Heart left ventricle (tissue), 16 donors: Measurements from ENCODE around the gene SNX17. TPM values are rescaled to one million over a fixed set of nuclear protein-coding genes. Genes with fewer than 3 reads are reported as not detected.
"Not testable (repeated sequence)": the region's sequence is repeated elsewhere in the genome, so short reads cannot be mapped to it uniquely, and the experiment has no call there.

Experiments used
- ATAC-seq, 4 donors: fragments of 200-7000 bp; cut with Tn5 transposase; one replicate each; pipeline ENCODE4 v1.9.1; 2020 to 2022; ENCODE audit warnings: moderate library complexity in 4 of 4, mild to moderate bottlenecking in 3 of 4, moderate number of reproducible peaks in 1 of 4
- DNase-seq, 5 donors: peaks; one replicate each; pipeline ENCODE4 v3.0.0-alpha.2; 2020
- H3K27ac ChIP-seq, 12 donors: fragments of 200-600 bp; sonication (generic) in 4 of 12; one replicate each; pipeline versions ENCODE4 v1.5.0 to v1.8.0; 2016 to 2022; ENCODE audit warnings: mild to moderate bottlenecking in 2 of 12
- H3K27me3 ChIP-seq, 9 donors: fragments of 200-600 bp; sonication (generic) in 2 of 9; one replicate each; pipeline versions ENCODE4 v1.5.1 to v1.8.0; 2016 to 2022; ENCODE audit warnings: mild to moderate bottlenecking in 3 of 9
- H3K36me3 ChIP-seq, 9 donors: fragments of 200-600 bp; sonication (generic) in 2 of 9; one replicate each; pipeline versions ENCODE4 v1.5.0 to v1.8.0; 2018 to 2022; ENCODE audit warnings: mild to moderate bottlenecking in 2 of 9
- H3K4me1 ChIP-seq, 12 donors: fragments of 200-600 bp; sonication (generic) in 4 of 12; one replicate each; pipeline versions ENCODE4 v1.5.0 to v1.8.0; 2016 to 2022; ENCODE audit warnings: mild to moderate bottlenecking in 3 of 12
- H3K4me3 ChIP-seq, 12 donors: fragments of 200-600 bp; sonication (generic) in 4 of 12; one replicate each; pipeline versions ENCODE4 v1.5.0 to v1.8.0; 2017 to 2022; ENCODE audit warnings: mild to moderate bottlenecking in 9 of 12, moderate library complexity in 4 of 12
- H3K9me3 ChIP-seq, 12 donors: fragments of 200-600 bp; sonication (generic) in 4 of 12; one replicate each; pipeline versions ENCODE4 v1.5.0 to v1.8.0; 2016 to 2022; ENCODE audit warnings: mild to moderate bottlenecking in 1 of 12
- POLR2A ChIP-seq, 2 donors: fragments of 450-650 bp; IDR thresholded peaks; one replicate each; pipeline ENCODE4 v1.6.1; 2017; ENCODE audit warnings: antibody characterized with exemption in 2 of 2, mild to moderate bottlenecking in 2 of 2, moderate library complexity in 2 of 2
- WGBS, 4 donors: extraction: QIAGEN DNeasy Blood & Tissue Kit in 2 of 4; methylation state at CpG; one replicate each; pipeline versions ENCODE4 v1.1.5 to v1.1.7; 2013 to 2018; 5-methylcytosine and 5-hydroxymethylcytosine counted together
- intact Hi-C, 10 donors: fragments of 100-400 bp; cut with DNase I; formaldehyde crosslinking; loops; one replicate each; pipeline versions ENCODE4 v1.11.1 to v1.14.2; 2022
- polyA plus RNA-seq, 2 donors: library from polyadenylated mRNA; stranded (reverse); fragments of 200-250 nt; gene quantifications; one replicate each; pipeline ENCODE4 v1.2.3, GENCODE V29; 2013
- total RNA-seq, 9 donors: library from RNA; depleted of rRNA in 2 of 9; stranded (reverse); fragments of >200 nt in 2 of 9; fragmentation: NEBNext Ultra II Directional in 3 of 9; extraction: Animal tissue kit (Norgen Biotek cat#: 25700) in 3 of 9; gene quantifications; one replicate each; pipeline versions ENCODE4 v1.1.0 to v1.2.4, GENCODE V29; 2016 to 2023
- TF ChIP-seq, protein P1 (sequence below), 12 donors: fragments of 200-600 bp; sonication (generic) in 4 of 12; IDR thresholded peaks; one replicate each; pipeline versions ENCODE4 v1.5.0 to v1.8.0; 2018 to 2022; ENCODE audit warnings: antibody characterized with exemption in 12 of 12, mild to moderate bottlenecking in 5 of 12
- donor health status: ischemic (EF 13 %, LVEDD 7.1; RV severe dilation, severe dysfunction).
- donor health status: healthy with polysubstance abuse.
- donor health status: DM: no; HTN: yes; CAD: no.
- donor health status: DM: no; HTN: no; CAD: no.
- donor health status: ischemic (EF 25% LVEDD 6.9; RV normal size, moderate dysfunction).
- donor health status: ischemic (EF 25% LVEDD 5.7; RV mildly dilated, moderate dysfunction).
- donor health status: healthy.
- donor health status: DM: yes; HTN: yes; CAD: no.
- donor health status: ischemic (EF 35%, LVEDD 5.7; RV mildly dilated, moderate dysfunction).
- donor health status: nonischemic (EF 11% LVEDD 7.7; RV severe dilation, severe dysfunction).
- donor health status: DM: yes; HTN: yes; CAD: no.
- donor health status: PGD.
- donor health status: ischemic (EF 29% LVEDD 5.4; RV normal size, mild dysfunction).
- donor health status: nonischemic (EF 23%, LVEDD 6.1; RV moderate dilation, normal function).

The SNX17 gene
- total and polyA plus RNA-seq, 11 donors: 39.2 to 106 (median 77.2) TPM

- Histone ChIP-seq H3K4me3 (no peak overlapping the region), H3K36me3 (no peaks in the 10 kb centered on the region), H3K27ac (no peak overlapping the region), H3K9me3 (no peaks in the 10 kb centered on the region), H3K27me3 (no peaks in the 10 kb centered on the region), H3K4me1 (peaks cover 0 to 6% (median 3%) of the 10 kb centered on the region in 12 donors)
- no peak for DNase-seq
- intact Hi-C loops: no loop called here
- 96 to 99% (median 98%) methylated on average over 3 of the region's 3 CpGs for WGBS, 4 donors
- no peak for TF ChIP-seq POLR2A (IDR thresholded peaks at IDR 0.05)
- TF ChIP-seq, protein P1, sequence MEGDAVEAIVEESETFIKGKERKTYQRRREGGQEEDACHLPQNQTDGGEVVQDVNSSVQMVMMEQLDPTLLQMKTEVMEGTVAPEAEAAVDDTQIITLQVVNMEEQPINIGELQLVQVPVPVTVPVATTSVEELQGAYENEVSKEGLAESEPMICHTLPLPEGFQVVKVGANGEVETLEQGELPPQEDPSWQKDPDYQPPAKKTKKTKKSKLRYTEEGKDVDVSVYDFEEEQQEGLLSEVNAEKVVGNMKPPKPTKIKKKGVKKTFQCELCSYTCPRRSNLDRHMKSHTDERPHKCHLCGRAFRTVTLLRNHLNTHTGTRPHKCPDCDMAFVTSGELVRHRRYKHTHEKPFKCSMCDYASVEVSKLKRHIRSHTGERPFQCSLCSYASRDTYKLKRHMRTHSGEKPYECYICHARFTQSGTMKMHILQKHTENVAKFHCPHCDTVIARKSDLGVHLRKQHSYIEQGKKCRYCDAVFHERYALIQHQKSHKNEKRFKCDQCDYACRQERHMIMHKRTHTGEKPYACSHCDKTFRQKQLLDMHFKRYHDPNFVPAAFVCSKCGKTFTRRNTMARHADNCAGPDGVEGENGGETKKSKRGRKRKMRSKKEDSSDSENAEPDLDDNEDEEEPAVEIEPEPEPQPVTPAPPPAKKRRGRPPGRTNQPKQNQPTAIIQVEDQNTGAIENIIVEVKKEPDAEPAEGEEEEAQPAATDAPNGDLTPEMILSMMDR (IDR thresholded peaks at IDR 0.05): no peak
- no peak for ATAC-seq
Measured at GRCh38 chr2:27422958-27423357, 52.5 kb downstream of the SNX17 start.

DNA sequence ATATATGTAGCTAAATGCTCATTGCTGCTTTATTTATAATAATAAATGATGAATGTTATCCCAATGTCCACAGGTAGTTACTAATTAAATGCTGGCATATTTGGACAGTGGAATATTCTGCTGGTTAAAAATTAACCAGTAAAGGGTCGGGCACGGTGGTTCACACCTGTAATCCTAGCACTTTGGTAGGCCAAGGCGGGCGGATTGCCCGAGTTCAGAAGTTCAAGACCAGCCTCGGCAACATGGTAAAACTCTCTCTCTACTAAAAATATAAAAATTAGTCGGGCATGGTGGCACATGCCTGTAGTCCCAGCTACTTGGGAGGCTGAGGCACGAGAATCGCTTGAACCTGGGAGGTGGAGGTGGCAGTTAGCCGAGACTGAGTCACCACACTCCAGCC is 54.6 kb downstream of the SNX17 start:
- not testable (repeated sequence) for ATAC-seq, H3K36me3 ChIP-seq, H3K4me3 ChIP-seq, H3K9me3 ChIP-seq, DNase-seq, H3K27ac ChIP-seq, H3K27me3 ChIP-seq
- intact Hi-C loops: loop anchor here in 2 of 10 donors (5.0 kb wide), 2 partner anchors 53 to 213 kb away; partner anchors contain the start of genes ATRAID (in 1 of the 2), EIF2B4 (in 1 of the 2), SLC5A6 (in 1 of the 2) and SNX17 (in 1 of the 2)
- 91 to 96% (median 94%) methylated on average over 10 of the region's 10 CpGs for WGBS, 4 donors
- peaks cover 4 to 16% (median 10%) of the 10 kb centered on the region in 12 donors for H3K4me1 ChIP-seq

Other genes with a start within 250 kb of the SNX17 start
- gene ABHD1, start 246.8 kb upstream of the SNX17 start, total RNA-seq: 1 to 10 TPM in 8 of 9 donors, not detected in 1; 1.2 to 3.9 (median 2.0) TPM
- 1 to 10 TPM in 1 of 2 donors, under 1 TPM in 1; 0.47 to 6.2 TPM for gene ABHD1, start 246.8 kb upstream of the SNX17 start, polyA plus RNA-seq
- 10 to 100 TPM; 41.1 to 74.5 (median 48.7) TPM for gene PREB, start 236.0 kb upstream of the SNX17 start, total RNA-seq
- gene PREB, start 236.0 kb upstream of the SNX17 start, polyA plus RNA-seq: 10 to 100 TPM; 54.3 to 99.4 TPM
- gene PRR30, start 231.2 kb upstream of the SNX17 start, total RNA-seq: not detected
- not detected for gene PRR30, start 231.2 kb upstream of the SNX17 start, polyA plus RNA-seq
- gene TCF23, start 221.6 kb upstream of the SNX17 start, total RNA-seq: under 1 TPM in 3 of 9 donors, not detected in 6; 0.07 to 0.85 (median 0.68) TPM
- under 1 TPM; 0.04 TPM for gene TCF23, start 221.6 kb upstream of the SNX17 start, polyA plus RNA-seq
- gene ATRAID, start 158.6 kb upstream of the SNX17 start, total RNA-seq: 100 to 1,000 TPM in 8 of 9 donors, 10 to 100 TPM in 1; 96.9 to 210 (median 144) TPM
- gene ATRAID, start 158.6 kb upstream of the SNX17 start, polyA plus RNA-seq: 100 to 1,000 TPM; 126 to 195 TPM
- gene SLC5A6, start 158.3 kb upstream of the SNX17 start, total RNA-seq: 10 to 100 TPM in 5 of 9 donors, 1 to 10 TPM in 4; 6.3 to 16.7 (median 10.3) TPM
- gene SLC5A6, start 158.3 kb upstream of the SNX17 start, polyA plus RNA-seq: 10 to 100 TPM in 1 of 2 donors, 1 to 10 TPM in 1; 6.7 to 37.7 TPM
- 10 to 100 TPM in 2 of 9 donors, 1 to 10 TPM in 7; 5.0 to 14.2 (median 6.7) TPM for gene CAD, start 153.2 kb upstream of the SNX17 start, total RNA-seq
- 1 to 10 TPM; 3.2 to 9.3 TPM for gene CAD, start 153.2 kb upstream of the SNX17 start, polyA plus RNA-seq
- gene SLC30A3, start 107.6 kb upstream of the SNX17 start, total RNA-seq: 10 to 100 TPM in 2 of 9 donors, 1 to 10 TPM in 7; 5.0 to 18.1 (median 9.0) TPM
- gene SLC30A3, start 107.6 kb upstream of the SNX17 start, polyA plus RNA-seq: 1 to 10 TPM; 5.6 to 9.2 TPM
- gene DNAJC5G, start 95.2 kb upstream of the SNX17 start, total RNA-seq: 1 to 10 TPM in 5 of 9 donors, under 1 TPM in 4; 0.36 to 3.3 (median 1.2) TPM
- 1 to 10 TPM in 1 of 2 donors, under 1 TPM in 1; 0.11 to 1.8 TPM for gene DNAJC5G, start 95.2 kb upstream of the SNX17 start, polyA plus RNA-seq
- 100 to 1,000 TPM; 175 to 329 (median 241) TPM for gene TRIM54, start 88.2 kb upstream of the SNX17 start, total RNA-seq
- gene TRIM54, start 88.2 kb upstream of the SNX17 start, polyA plus RNA-seq: 100 to 1,000 TPM; 128 to 324 TPM
- gene UCN, start 62.2 kb upstream of the SNX17 start, total RNA-seq: 1 to 10 TPM in 6 of 9 donors, under 1 TPM in 3; 0.60 to 2.5 (median 1.1) TPM
- gene UCN, start 62.2 kb upstream of the SNX17 start, polyA plus RNA-seq: 1 to 10 TPM; 1.3 to 1.4 TPM
- gene MPV17, start 47.5 kb upstream of the SNX17 start, total RNA-seq: 100 to 1,000 TPM in 1 of 9 donors, 10 to 100 TPM in 8; 48.8 to 103 (median 65.7) TPM
- gene MPV17, start 47.5 kb upstream of the SNX17 start, polyA plus RNA-seq: 100 to 1,000 TPM in 1 of 2 donors, 10 to 100 TPM in 1; 69.3 to 134 TPM
- 10 to 100 TPM; 19.9 to 42.6 (median 28.3) TPM for gene GTF3C2, start 13.9 kb upstream of the SNX17 start, total RNA-seq
- gene GTF3C2, start 13.9 kb upstream of the SNX17 start, polyA plus RNA-seq: 10 to 100 TPM; 17.8 to 21.9 TPM
- gene EIF2B4, start 278 bp upstream of the SNX17 start, total RNA-seq: 10 to 100 TPM; 28.5 to 59.3 (median 37.0) TPM
- 10 to 100 TPM; 40.2 to 69.0 TPM for gene EIF2B4, start 278 bp upstream of the SNX17 start, polyA plus RNA-seq
- gene ZNF513, start 10.1 kb downstream of the SNX17 start, total RNA-seq: 10 to 100 TPM in 1 of 9 donors, 1 to 10 TPM in 8; 2.8 to 10.4 (median 7.1) TPM
- 10 to 100 TPM in 1 of 2 donors, 1 to 10 TPM in 1; 8.7 to 11.8 TPM for gene ZNF513, start 10.1 kb downstream of the SNX17 start, polyA plus RNA-seq
- gene PPM1G, start 39.0 kb downstream of the SNX17 start, total RNA-seq: 10 to 100 TPM; 31.7 to 49.7 (median 40.2) TPM
- 10 to 100 TPM; 31.2 to 87.2 TPM for gene PPM1G, start 39.0 kb downstream of the SNX17 start, polyA plus RNA-seq
- gene NRBP1, start 58.0 kb downstream of the SNX17 start, total RNA-seq: 10 to 100 TPM; 43.5 to 78.6 (median 62.8) TPM
- 100 to 1,000 TPM in 1 of 2 donors, 10 to 100 TPM in 1; 27.8 to 114 TPM for gene NRBP1, start 58.0 kb downstream of the SNX17 start, polyA plus RNA-seq
- 1 to 10 TPM in 1 of 9 donors, under 1 TPM in 2, not detected in 6; 0.50 to 1.7 (median 0.61) TPM for gene KRTCAP3, start 71.8 kb downstream of the SNX17 start, total RNA-seq
- under 1 TPM in 1 of 2 donors, not detected in 1; 0.65 TPM for gene KRTCAP3, start 71.8 kb downstream of the SNX17 start, polyA plus RNA-seq
- gene IFT172, start 119.1 kb downstream of the SNX17 start, total RNA-seq: 10 to 100 TPM; 13.6 to 25.7 (median 17.4) TPM
- gene IFT172, start 119.1 kb downstream of the SNX17 start, polyA plus RNA-seq: 10 to 100 TPM; 11.9 to 27.2 TPM
- 1 to 10 TPM; 1.0 to 4.7 (median 3.1) TPM for gene FNDC4, start 124.6 kb downstream of the SNX17 start, total RNA-seq
- 10 to 100 TPM in 1 of 2 donors, 1 to 10 TPM in 1; 2.0 to 10.5 TPM for gene FNDC4, start 124.6 kb downstream of the SNX17 start, polyA plus RNA-seq
- gene GCKR, start 126.2 kb downstream of the SNX17 start, total RNA-seq: 1 to 10 TPM in 1 of 9 donors, under 1 TPM in 3, not detected in 5; 0.28 to 1.1 (median 0.38) TPM
- 1 to 10 TPM in 1 of 2 donors, under 1 TPM in 1; 0.23 to 1.7 TPM for gene GCKR, start 126.2 kb downstream of the SNX17 start, polyA plus RNA-seq
- 10 to 100 TPM; 13.2 to 31.8 (median 20.1) TPM for gene ZNF512, start 212.4 kb downstream of the SNX17 start, total RNA-seq
- 10 to 100 TPM in 1 of 2 donors, 1 to 10 TPM in 1; 8.4 to 15.8 TPM for gene ZNF512, start 212.4 kb downstream of the SNX17 start, polyA plus RNA-seq